ENCODE data around the gene ZNF326. TPM values are rescaled to one million over a fixed set of nuclear protein-coding genes. Genes with fewer than 3 reads are reported as not detected.

ZNF326 gene
- total RNA-seq, 1 donor from 2014 or later: 33.1 TPM

- intact Hi-C loops (cut with micrococcal nuclease): loop anchor here (5.0 kb wide), 3 partner anchors 33 to 112 kb away; no protein-coding TSS in a partner anchor
- Mint-ChIP-seq H3K9me3 (peaks cover 8% of the 10 kb centered on the region), H3K36me3 (ENCODE audit: low read depth) (no peaks in the 10 kb centered on the region), H3K27ac (no peak overlapping the region), H3K4me1 (ENCODE audit: low read depth) (peaks cover 32% of the 10 kb centered on the region), H3K27me3 (ENCODE audit: low read depth) (no peaks in the 10 kb centered on the region), H3K4me3 (ENCODE audit: low read depth) (no peak overlapping the region)
- no peak for DNase-seq (ENCODE audit: low spot score)
Observed at GRCh38 chr1:89954401-89954800, 40.5 kb upstream of the ZNF326 start.

GRCh38 chr1:89955311-89956205, 39.4 kb upstream of the ZNF326 start:
- no peak for DNase-seq (ENCODE audit: low spot score)
- H3K27ac Mint-ChIP-seq: no peak overlapping the region
- peaks cover 32% of the 10 kb centered on the region for H3K4me1 Mint-ChIP-seq (ENCODE audit: low read depth)
- no peaks in the 10 kb centered on the region for H3K27me3 Mint-ChIP-seq (ENCODE audit: low read depth)
- intact Hi-C loops (cut with micrococcal nuclease): no loop called here
- H3K4me3 Mint-ChIP-seq (ENCODE audit: low read depth): no peak overlapping the region
- H3K9me3 Mint-ChIP-seq: peaks cover 14% of the 10 kb centered on the region
- H3K36me3 Mint-ChIP-seq (ENCODE audit: low read depth): no peaks in the 10 kb centered on the region

GRCh38 chr1:89957107-89957506, 37.8 kb upstream of the ZNF326 start:
- intact Hi-C loops (cut with micrococcal nuclease): no loop called here
- no peaks in the 10 kb centered on the region for H3K27me3 Mint-ChIP-seq (ENCODE audit: low read depth)
- H3K27ac Mint-ChIP-seq: peak overlapping the region; percentile 52
- peaks cover 14% of the 10 kb centered on the region for H3K9me3 Mint-ChIP-seq
- DNase-seq (ENCODE audit: low spot score): peak; percentile 32
- peak overlapping the region; percentile 30 for H3K4me3 Mint-ChIP-seq (ENCODE audit: low read depth)
- peaks cover 34% of the 10 kb centered on the region for H3K4me1 Mint-ChIP-seq (ENCODE audit: low read depth)
- H3K36me3 Mint-ChIP-seq (ENCODE audit: low read depth): no peaks in the 10 kb centered on the region

- Mint-ChIP-seq H3K27me3 (ENCODE audit: low read depth) (peaks cover 7% of the 10 kb centered on the region), H3K27ac (no peak overlapping the region), H3K9me3 (peaks cover 14% of the 10 kb centered on the region), H3K4me3 (ENCODE audit: low read depth) (no peak overlapping the region), H3K36me3 (ENCODE audit: low read depth) (no peaks in the 10 kb centered on the region), H3K4me1 (ENCODE audit: low read depth) (peaks cover 26% of the 10 kb centered on the region)
- no peak for DNase-seq (ENCODE audit: low spot score)
- intact Hi-C loops (cut with micrococcal nuclease): no loop called here
Observed at GRCh38 chr1:89958851-89959654, 35.9 kb upstream of the ZNF326 start.

- Mint-ChIP-seq H3K27ac (no peak overlapping the region), H3K4me1 (ENCODE audit: low read depth) (peaks cover 23% of the 10 kb centered on the region), H3K36me3 (ENCODE audit: low read depth) (no peaks in the 10 kb centered on the region), H3K9me3 (peaks cover 14% of the 10 kb centered on the region), H3K4me3 (ENCODE audit: low read depth) (no peak overlapping the region), H3K27me3 (ENCODE audit: low read depth) (peaks cover 10% of the 10 kb centered on the region)
- intact Hi-C loops (cut with micrococcal nuclease): no loop called here
- DNase-seq (ENCODE audit: low spot score): no peak
Observed at GRCh38 chr1:89959719-89960118, 35.2 kb upstream of the ZNF326 start.

GRCh38 chr1:89962024-89962741, 32.7 kb upstream of the ZNF326 start:
- Mint-ChIP-seq H3K27me3 (ENCODE audit: low read depth) (peaks cover 22% of the 10 kb centered on the region), H3K9me3 (peaks cover 14% of the 10 kb centered on the region), H3K4me3 (ENCODE audit: low read depth) (no peak overlapping the region), H3K27ac (no peak overlapping the region), H3K36me3 (ENCODE audit: low read depth) (no peaks in the 10 kb centered on the region), H3K4me1 (ENCODE audit: low read depth) (peaks cover 19% of the 10 kb centered on the region)
- no peak for DNase-seq (ENCODE audit: low spot score)
- intact Hi-C loops (cut with micrococcal nuclease): no loop called here

- Mint-ChIP-seq H3K9me3 (peaks cover 14% of the 10 kb centered on the region), H3K36me3 (ENCODE audit: low read depth) (no peaks in the 10 kb centered on the region), H3K4me3 (ENCODE audit: low read depth) (no peak overlapping the region), H3K4me1 (ENCODE audit: low read depth) (peaks cover 16% of the 10 kb centered on the region), H3K27ac (no peak overlapping the region), H3K27me3 (ENCODE audit: low read depth) (peaks cover 23% of the 10 kb centered on the region)
- intact Hi-C loops (cut with micrococcal nuclease): no loop called here
- DNase-seq (ENCODE audit: low spot score): no peak
Observed at GRCh38 chr1:89962742-89963075, 32.2 kb upstream of the ZNF326 start.

GRCh38 chr1:89965193-89965768, 29.6 kb upstream of the ZNF326 start:
- Mint-ChIP-seq H3K9me3 (no peaks in the 10 kb centered on the region), H3K27me3 (ENCODE audit: low read depth) (peaks cover 23% of the 10 kb centered on the region), H3K4me1 (ENCODE audit: low read depth) (peaks cover 10% of the 10 kb centered on the region), H3K36me3 (ENCODE audit: low read depth) (no peaks in the 10 kb centered on the region), H3K27ac (no peak overlapping the region), H3K4me3 (ENCODE audit: low read depth) (no peak overlapping the region)
- intact Hi-C loops (cut with micrococcal nuclease): no loop called here
- no peak for DNase-seq (ENCODE audit: low spot score)

GRCh38 chr1:89966656-89967055, 28.3 kb upstream of the ZNF326 start:
- Mint-ChIP-seq H3K9me3 (no peaks in the 10 kb centered on the region), H3K27me3 (ENCODE audit: low read depth) (peaks cover 23% of the 10 kb centered on the region), H3K4me3 (ENCODE audit: low read depth) (no peak overlapping the region), H3K36me3 (ENCODE audit: low read depth) (no peaks in the 10 kb centered on the region), H3K27ac (no peak overlapping the region), H3K4me1 (ENCODE audit: low read depth) (peaks cover 10% of the 10 kb centered on the region)
- intact Hi-C loops (cut with micrococcal nuclease): no loop called here
- no peak for DNase-seq (ENCODE audit: low spot score)

- H3K9me3 Mint-ChIP-seq: no peaks in the 10 kb centered on the region
- no peak for DNase-seq (ENCODE audit: low spot score)
- peaks cover 11% of the 10 kb centered on the region for H3K4me1 Mint-ChIP-seq (ENCODE audit: low read depth)
- intact Hi-C loops (cut with micrococcal nuclease): no loop called here
- H3K27ac Mint-ChIP-seq: no peak overlapping the region
- H3K27me3 Mint-ChIP-seq (ENCODE audit: low read depth): peaks cover 7% of the 10 kb centered on the region
- no peak overlapping the region for H3K4me3 Mint-ChIP-seq (ENCODE audit: low read depth)
- no peaks in the 10 kb centered on the region for H3K36me3 Mint-ChIP-seq (ENCODE audit: low read depth)
Observed at GRCh38 chr1:89971600-89971999, 23.3 kb upstream of the ZNF326 start.

GRCh38 chr1:89972024-89972423, 22.9 kb upstream of the ZNF326 start:
- intact Hi-C loops (cut with micrococcal nuclease): no loop called here
- no peaks in the 10 kb centered on the region for H3K9me3 Mint-ChIP-seq
- no peak for DNase-seq (ENCODE audit: low spot score)
- H3K27me3 Mint-ChIP-seq (ENCODE audit: low read depth): peaks cover 3% of the 10 kb centered on the region
- no peak overlapping the region for H3K27ac Mint-ChIP-seq
- no peak overlapping the region for H3K4me3 Mint-ChIP-seq (ENCODE audit: low read depth)
- peaks cover 10% of the 10 kb centered on the region for H3K4me1 Mint-ChIP-seq (ENCODE audit: low read depth)
- H3K36me3 Mint-ChIP-seq (ENCODE audit: low read depth): no peaks in the 10 kb centered on the region

GRCh38 chr1:89973471-89974127, 21.3 kb upstream of the ZNF326 start:
- Mint-ChIP-seq H3K27me3 (ENCODE audit: low read depth) (peaks cover 3% of the 10 kb centered on the region), H3K36me3 (ENCODE audit: low read depth) (no peaks in the 10 kb centered on the region), H3K4me3 (ENCODE audit: low read depth) (no peak overlapping the region), H3K4me1 (ENCODE audit: low read depth) (peaks cover 8% of the 10 kb centered on the region), H3K27ac (no peak overlapping the region), H3K9me3 (no peaks in the 10 kb centered on the region)
- intact Hi-C loops (cut with micrococcal nuclease): no loop called here
- no peak for DNase-seq (ENCODE audit: low spot score)
